ENCODE measurements around the gene THEMIS.
"Not testable (repeated sequence)": the region's sequence is repeated elsewhere in the genome, so short reads cannot be mapped to it uniquely, and the experiment has no call there.

Gene THEMIS

DNA sequence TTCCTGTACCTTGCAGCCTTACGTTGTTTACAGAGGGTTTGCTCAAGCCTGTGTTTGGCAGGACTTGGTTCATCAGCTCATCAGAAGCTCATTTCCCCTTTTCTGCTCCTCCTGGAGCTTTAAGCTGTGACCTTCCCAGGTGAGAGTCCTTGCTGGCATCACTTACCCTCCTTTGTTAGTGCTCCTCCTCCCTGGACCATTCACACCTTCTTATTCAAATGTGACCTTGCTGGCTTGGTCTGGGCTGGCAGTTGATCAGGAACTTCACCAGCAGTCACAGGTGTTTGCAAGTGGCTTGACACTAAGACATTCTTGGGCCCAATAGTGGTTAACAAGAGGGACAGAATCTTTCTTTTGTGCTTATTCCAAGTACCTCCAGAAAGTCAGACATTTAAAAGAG, 175.0 kb downstream of the THEMIS start:
- no peak for DNase-seq (ENCODE audit: low read depth, low spot score)

- no peak for DNase-seq (ENCODE audit: low read depth, low spot score)
Observed at GRCh38 chr6:127718694-127719093, 182.2 kb downstream of the THEMIS start.

GRCh38 chr6:127717384-127717783, 183.5 kb downstream of the THEMIS start:
- DNase-seq (ENCODE audit: low read depth, low spot score) = no peak

DNA sequence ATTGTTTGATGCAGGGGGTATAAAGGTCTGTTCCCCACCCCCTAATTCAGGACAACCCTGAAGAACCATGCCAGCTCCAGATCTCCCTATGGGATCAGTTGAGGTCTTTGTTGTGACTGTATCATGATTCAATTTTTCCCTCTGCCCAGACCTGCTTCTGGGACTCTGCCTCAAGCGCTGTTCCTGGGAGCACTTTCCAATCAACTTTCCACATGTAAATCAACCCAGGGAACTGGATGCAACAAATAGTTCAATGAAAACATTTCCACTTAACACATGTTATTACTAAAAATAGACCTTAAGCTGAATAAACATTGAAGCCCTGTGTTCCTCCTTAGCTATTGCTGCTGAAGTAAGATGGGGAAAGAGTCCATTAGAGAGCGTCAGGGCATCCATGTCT, 184.4 kb downstream of the THEMIS start:
- no peak for DNase-seq (ENCODE audit: low read depth, low spot score)

DNA sequence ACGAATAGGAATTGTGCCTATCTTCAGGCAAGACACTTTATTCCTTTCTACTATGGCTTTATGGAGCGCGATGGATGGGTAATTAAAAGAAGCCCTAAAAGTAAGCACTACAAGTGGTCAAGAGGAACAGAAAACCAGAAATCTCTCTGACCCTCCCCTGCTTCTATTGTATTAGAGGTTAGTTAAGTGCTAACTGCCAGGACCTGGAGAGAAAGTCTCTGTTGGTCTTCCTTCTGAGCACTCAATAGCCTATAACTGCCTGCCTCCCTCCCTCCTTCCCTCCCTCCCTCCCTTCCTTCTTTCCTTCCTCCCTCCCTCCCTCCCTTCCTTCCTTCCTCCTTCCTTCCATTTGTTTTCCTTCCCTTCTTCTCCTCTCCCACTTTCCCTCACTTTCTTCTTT, 190.2 kb downstream of the THEMIS start:
- no peak for DNase-seq (ENCODE audit: low read depth, low spot score)

DNA sequence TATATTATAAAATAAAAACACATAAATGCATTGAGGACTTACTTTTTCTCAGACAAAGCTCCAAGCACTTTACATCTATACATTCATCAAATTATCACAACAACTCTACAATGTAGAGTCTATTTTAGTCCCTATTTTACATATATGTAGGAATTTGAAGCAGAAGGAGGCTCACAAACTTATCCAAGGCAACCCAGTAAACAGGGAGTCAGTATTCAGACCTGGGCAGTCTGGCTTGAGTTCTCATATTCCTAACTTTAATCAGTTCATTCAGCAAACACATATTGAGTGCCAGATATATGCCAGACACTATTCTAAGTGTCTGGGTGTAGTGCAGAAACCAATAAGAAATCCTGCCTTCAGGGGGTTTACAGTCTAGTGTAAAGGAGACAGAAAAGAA, 194.6 kb downstream of the THEMIS start:
- DNase-seq (ENCODE audit: low read depth, low spot score) = no peak

- no peak for DNase-seq (ENCODE audit: low read depth, low spot score)
Observed at GRCh38 chr6:127695108-127695507, 205.8 kb downstream of the THEMIS start.

DNA sequence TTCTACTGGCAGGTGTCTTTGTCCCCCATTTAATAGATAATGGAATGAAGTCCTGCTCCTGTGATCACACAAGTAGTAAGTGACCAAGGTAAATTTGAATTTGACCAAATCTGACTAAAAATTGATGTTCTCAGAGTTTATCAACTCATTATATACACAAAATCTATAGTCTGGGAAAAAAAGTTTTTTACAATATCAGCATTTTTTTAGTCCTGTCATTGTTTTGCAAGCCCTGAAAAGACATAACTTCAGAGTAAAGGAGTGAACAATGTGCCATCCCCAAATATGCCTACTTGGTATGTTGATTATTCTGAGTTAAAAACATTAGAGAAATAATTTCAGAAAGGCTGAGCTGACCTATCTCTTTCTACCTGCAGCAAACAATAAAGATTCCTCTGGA, 209.7 kb downstream of the THEMIS start:
- DNase-seq (ENCODE audit: low read depth, low spot score) = no peak

- DNase-seq (ENCODE audit: low read depth, low spot score) = no peak
Observed at GRCh38 chr6:127690588-127690987, 210.3 kb downstream of the THEMIS start.

- no peak for DNase-seq (ENCODE audit: low read depth, low spot score)
Observed at GRCh38 chr6:127690092-127690491, 210.8 kb downstream of the THEMIS start.

DNA sequence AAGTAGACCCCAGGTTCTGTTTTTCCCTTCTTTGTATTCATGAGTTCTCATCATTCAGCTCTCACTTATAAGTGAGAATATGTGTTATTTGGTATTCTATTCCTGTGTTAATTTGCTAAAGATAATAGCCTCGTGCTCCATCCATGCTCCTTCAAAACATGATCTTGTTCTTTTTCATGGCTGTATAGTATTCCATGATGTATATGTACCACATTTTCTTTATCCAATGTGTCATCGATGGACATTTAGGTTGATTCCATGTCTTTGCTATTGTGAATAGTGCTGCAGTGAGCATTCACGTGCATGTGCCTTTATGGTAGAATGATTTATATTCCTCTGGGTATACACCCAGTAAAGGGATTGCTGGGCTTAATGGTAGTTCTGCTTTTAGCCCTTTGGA, 213.4 kb downstream of the THEMIS start:
- not testable (repeated sequence) for DNase-seq (ENCODE audit: low read depth, low spot score)

- no peak for DNase-seq (ENCODE audit: low read depth, low spot score)
Observed at GRCh38 chr6:127686084-127686483, 214.8 kb downstream of the THEMIS start.

- no peak for DNase-seq (ENCODE audit: low read depth, low spot score)
Observed at GRCh38 chr6:127684501-127684900, 216.4 kb downstream of the THEMIS start.

Measured in ELF-1 (cell line).